ENCODE results near the gene AFF1.
A peak's percentile ranks its signal among the peaks of the same experiment; 100 is the strongest.

Gene AFF1

DNA sequence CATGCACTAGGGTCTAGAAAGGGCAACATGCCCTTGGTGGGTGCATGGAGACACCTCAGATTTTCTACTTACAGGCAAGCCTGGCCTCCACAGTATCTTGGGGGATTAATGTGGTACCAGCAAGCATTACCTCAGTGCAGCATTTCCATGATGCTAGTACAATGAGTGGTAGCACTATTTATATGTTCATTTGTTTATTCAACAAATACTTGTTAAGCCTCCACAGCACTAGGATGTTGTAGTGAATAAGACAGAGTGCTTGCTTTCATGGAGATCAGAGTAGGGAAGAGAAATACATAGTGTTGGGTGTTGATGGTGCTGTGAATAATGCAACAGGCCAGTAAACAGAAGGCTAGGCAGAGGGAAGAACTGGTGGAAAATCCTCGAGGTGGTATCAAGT, 152.2 kb downstream of the AFF1 start:
- no peak for DNase-seq

DNA sequence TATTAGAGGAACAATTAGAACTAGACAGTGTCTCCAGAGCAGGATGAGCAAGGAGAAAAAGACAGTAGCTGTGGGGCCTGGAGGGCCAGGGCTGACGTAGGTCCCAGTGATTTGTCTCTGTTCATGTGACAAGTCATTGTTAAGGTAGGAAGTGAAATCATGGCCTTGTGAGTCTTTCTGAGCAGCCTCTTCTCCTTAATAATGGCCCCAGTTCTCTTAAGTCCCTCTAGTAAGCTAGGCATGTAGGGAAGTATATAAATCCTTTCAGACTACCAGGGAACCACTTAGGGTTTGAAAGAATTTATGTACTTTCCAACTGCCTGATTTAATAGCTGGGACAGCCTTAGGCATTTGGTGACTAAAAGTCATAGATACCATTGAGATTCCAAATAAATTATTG, 152.6 kb downstream of the AFF1 start:
- no peak for DNase-seq

DNA sequence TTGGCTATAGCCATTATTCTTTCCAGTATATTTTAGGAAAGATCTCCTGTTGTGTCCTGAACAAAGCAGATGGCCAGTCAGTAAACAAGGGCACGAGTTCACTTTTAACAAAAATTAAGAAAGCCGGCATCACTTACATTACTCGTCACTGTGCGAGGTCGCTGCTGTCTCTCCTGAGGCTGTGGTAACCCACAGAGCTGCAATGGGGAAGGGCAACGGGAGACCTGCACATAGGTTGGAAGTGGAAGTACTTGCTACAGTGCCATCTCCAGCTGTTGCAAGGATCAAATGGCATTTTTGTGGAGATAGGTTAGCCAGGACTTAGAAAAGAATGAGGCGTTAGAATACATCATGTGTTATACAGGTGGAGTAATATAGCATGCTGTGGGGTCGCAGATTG, 153.4 kb downstream of the AFF1 start:
- no peak for DNase-seq

DNA sequence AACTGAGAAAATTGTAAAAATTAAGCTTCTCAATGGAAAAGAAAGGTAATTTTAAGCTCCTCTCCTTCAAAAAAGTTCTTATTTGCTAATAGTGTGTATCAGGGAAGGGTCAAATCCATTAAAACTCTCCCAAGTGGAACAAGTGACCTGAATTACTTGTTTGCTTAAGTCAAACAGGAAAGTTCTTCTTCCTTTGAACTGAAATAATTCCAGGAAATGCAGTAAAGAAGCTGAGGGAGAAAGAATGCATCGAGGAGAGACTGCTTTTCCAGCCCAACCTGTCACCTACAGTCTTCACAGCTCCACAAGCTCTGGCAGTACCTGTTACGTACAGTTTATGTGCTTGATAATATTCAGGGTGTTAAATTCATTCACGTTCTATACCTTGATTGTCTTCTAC, 154.6 kb downstream of the AFF1 start:
- no peak for DNase-seq

DNA sequence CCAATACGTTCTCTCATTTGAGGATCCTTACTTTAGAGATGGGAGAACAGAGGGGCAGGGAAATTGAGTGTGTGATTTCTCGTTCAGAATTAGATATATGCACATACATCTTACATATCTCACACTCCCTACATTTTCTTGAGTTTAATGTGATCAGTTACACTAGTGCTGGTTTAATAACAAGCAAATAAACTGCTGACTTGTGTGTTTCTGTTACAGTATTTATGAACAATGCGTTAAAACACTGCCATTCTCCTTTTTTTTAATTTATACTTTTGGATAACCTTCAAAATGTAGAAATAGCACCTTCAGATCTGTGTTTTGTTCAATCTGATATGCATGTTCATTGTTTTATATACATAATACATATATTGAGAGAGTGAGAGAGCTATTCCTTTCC, 155.5 kb downstream of the AFF1 start:
- no peak for DNase-seq

DNA sequence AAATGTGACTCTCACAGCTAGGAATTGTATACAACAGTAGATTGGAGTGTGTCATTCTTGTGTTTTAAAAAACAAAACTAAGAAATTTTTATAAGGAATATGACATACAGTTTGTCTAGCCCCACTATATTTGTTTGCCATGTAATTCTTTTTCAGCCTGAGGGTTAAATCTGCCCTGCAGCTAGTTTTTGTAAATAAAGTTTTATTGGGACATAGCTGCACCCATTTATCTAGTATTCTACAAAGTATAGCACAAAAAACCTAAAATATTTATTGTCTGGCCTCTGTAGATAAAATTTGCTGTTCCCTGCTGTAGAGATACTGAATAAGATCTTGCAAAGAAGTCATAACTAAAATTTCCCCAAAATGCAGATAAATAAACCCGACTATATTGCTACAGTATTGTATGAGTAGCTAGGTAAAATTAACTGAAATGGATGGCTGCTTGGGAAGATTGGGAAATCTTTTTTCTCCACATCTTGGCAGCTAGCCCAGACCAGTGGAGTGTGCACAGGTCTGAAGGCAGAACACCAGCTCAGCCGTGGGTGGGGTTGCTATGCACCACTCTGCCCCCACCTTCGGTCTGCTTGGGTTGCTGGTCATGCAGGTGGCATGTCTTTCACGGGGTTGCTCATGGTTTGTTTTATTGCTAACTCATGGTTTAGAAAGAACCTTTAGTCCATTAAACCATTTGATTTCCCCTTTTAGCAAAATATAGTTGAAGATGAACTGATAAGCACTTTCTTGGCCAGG, 157.8 kb downstream of the AFF1 start:
- no peak for DNase-seq

DNA sequence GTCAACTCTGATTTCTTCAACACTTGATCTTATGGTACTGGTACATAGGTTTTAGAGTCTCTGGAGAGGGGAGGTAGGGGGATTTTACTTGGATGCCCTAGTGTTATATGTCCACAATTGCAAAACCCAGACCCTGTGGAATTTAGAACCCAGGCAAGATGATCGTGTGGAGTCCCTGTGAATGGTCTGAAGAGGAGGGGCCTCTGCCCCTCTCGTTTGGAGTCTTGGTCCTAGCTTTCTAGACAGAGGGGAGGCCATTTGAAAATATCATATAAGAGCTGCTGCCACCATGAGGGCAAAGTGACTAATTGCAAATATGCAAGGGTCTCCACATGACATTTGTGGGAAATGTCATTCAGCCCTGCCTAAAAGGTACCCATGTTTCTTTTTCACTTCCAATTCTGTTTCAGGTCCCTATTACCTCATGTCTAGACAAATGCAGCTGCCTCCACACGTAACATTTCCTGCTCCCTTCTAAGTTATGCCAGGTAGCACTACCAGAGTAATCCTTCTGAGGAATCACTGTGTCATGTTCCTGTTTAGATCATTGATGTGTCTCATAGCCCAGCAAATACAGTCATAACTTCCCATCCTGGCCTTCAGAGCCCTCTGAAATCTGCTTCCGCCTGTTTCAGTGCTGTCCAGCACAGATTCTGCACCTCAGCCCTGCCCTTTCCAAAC, 158.8 kb downstream of the AFF1 start:
- DNase-seq, result peak; percentile 62

DNA sequence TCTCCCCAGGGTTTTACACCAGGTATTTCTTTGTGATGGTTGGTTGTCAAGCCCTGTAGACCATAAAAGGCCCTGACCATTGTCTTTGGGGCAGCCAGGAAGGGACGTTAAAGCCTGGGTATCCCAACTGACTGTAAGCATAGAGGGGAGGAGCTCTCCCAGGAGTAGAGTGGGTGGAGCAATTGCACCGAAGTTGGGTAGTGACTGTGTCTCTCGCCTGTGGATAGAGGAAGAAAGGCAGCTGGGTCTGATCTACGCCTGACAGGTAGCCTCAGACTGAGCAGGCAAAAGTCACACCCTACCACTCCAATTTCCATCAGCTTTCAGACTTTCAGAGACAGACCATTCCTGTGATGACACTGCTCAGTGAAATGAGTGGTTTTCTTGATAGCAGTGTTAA, 162.3 kb downstream of the AFF1 start:
- DNase-seq, result peak; percentile 54

DNA sequence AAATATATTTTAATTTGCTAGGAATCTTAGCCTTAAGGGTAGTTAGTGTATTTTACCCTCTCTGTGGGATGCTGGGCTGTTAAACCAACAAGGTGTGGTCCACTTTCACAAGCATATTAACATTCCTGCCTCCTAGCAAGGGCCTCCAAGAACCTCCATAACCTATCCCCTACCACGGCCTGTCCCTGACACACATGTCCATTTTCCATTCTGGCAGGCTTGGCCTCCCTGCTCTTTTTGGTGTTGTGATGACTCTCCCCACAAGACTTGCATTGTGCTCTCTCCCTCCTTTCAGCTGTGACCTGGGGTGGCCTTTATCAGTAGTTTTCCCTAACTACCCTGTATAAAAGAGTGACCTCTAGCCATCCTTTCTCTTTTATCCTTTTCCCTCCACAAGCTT, 165.4 kb downstream of the AFF1 start:
- DNase-seq, result no peak

DNA sequence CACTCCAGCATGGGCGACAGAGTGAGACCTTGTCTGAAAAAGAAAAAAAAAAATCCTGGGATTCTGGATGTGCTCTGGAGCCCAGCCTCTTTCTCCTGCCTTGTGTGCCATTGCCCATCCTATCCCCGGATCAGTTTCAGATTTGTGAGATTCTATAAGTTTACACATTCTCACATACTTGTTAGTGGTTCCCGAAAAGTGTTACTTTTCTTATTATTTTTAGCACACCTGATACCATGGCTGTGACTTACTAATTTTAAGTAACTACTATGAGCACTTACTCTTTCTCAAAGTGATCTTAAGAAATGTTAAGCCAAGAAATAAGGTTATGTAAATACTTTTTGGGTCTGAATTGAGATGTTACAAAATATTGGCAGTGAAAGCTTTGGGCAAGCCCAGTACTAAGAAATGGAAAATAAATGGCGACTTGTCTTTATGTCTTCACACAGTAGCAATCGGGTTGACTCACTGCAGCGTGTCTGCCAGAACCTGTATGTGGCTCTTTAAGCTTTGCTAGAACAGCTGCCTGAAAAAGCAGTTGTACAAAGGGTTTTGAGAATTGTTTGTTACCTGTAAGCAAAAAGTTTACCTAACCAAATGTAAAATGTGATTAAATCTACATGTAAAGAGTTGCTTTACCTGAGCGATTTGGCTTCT, 166.9 kb downstream of the AFF1 start:
- no peak for DNase-seq

DNA sequence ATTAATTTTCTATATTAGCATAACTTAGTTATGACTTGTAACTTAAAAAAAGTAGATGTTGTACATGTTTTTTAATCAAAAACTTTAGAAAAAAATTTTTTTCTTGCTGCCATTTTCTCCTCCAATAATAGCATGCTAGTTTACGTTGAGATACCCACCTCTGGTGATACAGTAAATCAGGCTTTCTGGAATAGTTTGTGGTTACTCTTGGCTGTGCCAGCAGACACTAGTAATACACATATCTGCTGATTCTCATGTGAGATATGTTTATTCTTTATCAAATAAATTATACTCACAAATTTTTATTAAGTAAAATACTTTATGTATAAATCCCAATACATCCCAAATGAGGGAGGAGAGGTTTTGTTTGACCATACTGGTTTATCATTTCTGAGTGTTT, 168.3 kb downstream of the AFF1 start:
- DNase-seq, result no peak

DNA sequence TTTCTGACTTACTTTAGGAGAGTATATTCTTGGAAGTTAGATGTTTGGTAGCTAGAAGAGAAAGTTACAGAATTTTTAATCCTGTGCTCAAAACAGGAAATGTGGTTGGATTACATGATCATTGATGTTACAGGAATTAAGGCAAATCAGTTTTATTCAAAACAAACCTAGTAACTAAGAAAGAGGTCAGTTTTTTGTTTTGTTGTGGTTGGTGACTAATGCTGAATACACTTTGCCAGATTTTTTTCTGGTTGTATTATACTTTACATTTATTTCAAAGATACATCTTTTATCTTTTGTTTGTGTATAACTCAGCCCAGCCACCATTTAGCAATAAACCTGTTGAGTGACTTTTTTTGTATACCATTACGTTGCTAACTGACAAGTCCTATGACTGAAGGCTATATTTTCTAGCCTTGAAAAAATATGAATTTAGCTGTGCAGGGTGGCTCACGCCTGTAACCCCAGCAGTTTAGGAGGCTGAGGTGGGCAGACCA, 168.9 kb downstream of the AFF1 start:
- DNase-seq, result peak; percentile 60

DNA sequence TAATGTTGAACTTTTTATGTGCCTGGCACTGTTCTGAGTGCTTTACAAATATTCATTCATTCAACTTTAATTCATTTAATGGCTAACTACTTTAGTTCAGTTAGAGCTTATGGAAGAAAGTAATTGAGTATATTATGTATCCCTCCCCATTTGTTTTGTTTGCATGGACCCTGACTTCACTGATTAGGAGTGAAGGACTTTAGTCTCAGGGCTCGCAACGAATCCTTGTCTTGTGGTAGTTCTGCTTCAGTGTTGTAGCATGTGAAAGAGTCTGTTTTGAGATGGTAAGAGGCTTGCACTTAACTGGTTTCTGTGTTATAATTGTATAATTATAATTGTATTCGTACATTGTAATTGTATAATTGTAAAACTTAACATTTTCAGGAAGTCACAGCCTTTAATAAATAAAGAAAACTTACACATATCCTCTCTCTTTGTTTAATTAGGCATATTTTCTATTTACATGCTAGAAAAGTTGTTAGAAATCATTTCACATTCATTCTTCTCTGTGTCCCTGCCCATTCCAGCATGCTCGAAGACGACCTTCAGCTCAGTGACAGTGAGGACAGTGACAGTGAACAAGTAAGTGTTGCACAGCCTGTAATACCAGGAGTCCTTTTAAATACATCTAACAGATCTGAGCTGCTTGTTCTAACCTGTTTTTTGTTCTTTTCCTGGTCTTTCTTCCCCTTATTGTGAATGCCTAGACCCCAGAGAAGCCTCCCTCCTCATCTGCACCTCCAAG, 170.5 kb downstream of the AFF1 start:
- DNase-seq, result no peak

DNA sequence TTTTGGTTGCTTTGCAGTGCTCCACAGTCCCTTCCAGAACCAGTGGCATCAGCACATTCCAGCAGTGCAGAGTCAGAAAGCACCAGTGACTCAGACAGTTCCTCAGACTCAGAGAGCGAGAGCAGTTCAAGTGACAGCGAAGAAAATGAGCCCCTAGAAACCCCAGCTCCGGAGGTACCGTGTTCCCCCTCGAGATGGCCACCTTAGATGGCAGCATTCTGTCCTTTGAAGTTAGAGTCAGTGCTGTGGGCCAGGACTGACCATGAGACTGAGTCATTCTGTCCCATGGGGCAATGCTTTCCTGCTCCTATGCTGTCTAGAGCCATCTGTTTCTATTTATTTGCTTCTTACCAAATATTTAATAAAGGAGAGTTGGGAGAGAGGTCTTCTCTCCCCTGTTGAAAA, 173.3 kb downstream of the AFF1 start:
- peak; percentile 56 for DNase-seq

DNA sequence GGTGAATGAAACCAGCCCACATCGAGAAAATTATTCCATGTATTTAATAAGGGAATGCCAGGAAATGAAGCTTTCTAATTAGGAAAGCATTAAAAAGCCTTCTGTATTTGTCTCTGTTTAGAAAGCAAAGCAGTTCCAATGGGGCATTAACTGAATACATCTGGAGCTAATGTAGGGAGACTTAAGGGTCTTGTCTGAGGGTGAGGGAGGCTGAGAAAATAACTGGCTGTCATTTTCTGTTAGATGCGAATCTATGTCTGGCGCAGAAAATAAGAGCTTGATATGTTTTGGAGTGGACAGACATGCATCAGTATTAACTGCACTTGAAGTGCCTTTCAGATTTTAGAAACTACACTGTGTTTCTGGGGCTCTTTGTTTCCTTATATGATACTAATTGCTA, 174.3 kb downstream of the AFF1 start:
- DNase-seq, result no peak

DNA sequence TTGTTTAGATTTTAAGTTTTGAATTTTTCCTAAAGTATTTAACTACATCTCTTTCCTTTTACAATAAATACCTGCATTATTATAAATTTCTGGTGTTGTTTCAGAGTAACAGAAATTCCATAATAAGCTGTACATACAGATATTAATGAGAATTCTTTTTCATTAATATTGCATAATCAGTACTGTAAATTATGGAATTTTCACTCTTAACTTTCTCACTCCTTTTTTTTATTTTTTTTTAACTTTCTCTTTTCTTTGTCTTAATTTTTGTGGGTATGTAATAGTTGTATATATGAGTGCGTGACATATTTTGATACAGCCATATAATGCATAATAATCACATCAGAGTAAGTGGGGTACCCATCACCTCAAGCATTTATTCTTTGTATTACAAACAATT, 175.1 kb downstream of the AFF1 start:
- no peak for DNase-seq

DNA sequence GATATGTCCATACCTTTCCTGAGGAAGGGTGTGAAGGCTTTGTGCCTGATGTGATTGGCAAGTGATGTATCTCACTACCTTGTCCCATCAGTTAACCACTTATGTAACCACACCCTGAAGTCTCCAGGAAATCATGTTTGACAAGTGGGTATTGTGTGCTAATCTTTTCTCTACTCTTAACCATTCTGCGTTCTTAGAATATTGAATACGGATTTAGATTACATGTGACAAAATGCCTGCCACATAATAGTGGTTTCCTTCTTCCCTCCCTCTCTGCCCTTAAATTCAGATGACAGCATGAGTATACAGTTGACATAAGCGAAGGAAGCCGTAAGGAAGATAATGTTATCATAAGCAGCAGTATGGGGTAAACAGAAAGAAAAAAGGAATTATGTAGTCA, 177.3 kb downstream of the AFF1 start:
- DNase-seq, result no peak

DNA sequence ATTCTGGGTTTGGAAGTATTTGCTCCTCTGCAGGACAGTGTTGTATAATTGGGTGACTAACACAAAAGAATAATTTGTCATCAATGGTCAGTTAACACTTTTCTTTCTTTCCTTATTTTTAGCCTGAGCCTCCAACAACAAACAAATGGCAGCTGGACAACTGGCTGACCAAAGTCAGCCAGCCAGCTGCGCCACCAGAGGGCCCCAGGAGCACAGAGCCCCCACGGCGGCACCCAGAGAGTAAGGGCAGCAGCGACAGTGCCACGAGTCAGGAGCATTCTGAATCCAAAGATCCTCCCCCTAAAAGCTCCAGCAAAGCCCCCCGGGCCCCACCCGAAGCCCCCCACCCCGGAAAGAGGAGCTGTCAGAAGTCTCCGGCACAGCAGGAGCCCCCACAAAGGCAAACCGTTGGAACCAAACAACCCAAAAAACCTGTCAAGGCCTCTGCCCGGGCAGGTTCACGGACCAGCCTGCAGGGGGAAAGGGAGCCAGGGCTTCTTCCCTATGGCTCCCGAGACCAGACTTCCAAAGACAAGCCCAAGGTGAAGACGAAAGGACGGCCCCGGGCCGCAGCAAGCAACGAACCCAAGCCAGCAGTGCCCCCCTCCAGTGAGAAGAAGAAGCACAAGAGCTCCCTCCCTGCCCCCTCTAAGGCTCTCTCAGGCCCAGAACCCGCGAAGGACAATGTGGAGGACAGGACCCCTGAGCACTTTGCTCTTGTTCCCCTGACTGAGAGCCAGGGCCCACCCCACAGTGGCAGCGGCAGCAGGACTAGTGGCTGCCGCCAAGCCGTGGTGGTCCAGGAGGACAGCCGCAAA, 179.6 kb downstream of the AFF1 start:
- DNase-seq, result no peak

DNA sequence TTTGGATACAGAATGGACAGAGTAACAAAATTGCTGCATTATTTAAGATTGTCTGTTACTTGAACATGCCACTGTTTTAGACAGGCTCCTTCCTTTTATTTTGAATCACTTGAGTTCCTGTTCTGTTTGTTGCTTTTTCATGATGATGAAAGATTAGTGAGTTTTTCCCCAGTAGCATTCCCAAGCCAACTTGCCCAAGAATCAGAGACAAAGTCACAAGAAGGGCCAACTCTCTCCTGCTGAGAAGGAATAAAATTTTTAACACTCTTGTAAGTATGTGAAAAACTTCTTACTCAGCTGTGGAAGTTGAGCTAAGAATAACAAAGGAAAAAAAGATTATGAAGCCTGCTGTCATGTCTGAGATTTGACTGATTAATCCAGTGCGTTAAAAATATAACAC, 181.4 kb downstream of the AFF1 start:
- DNase-seq, result no peak

DNA sequence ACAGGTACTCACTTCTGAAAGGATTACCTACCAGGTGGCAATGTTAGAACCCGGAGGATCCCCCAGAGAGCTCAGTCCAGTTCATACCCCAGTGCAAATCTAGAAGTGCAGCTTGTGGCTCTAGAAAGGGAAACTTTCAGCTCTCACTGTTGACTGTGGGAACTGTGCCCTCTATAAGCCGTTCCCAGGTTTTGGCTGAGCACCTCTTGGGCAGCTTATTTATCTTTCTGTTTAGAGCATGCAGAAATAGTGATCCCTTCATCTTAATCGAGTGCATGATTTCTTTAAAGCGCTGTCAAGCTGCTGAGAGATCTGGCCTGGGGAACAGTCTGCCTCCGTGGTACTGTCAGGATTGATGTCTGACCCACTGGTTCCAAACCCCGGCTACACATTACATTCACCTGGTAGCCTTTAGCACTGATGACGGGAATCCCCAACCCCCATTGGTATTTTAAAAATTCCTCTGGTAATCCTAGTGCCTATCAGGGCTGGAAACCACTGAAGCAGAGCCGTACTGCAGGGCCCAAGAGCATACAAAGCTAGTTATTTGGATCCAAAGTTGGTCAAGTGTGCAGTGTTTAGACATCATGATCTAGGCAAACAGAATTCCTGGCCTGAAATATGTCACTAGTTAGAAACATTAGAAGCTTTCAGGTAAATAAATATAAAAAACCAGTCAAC, 182.4 kb downstream of the AFF1 start:
- DNase-seq, result no peak

DNA sequence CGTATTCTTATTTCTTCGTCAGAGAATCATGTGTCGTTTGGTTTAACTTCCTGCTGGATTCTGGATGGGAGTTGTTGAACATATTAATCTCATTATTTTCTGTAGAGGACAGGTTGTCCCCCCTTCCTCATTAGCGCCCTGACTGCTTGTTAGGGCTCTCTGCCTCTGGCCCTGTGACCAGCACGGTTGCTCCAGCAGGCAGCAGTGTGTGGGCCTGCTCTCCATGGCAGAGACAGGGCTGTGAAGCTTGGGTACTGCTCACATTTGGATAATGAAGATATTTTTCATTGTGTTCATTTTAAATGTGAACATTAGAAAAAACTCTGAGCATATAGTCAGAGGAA, 182.9 kb downstream of the AFF1 start:
- no peak for DNase-seq

DNA sequence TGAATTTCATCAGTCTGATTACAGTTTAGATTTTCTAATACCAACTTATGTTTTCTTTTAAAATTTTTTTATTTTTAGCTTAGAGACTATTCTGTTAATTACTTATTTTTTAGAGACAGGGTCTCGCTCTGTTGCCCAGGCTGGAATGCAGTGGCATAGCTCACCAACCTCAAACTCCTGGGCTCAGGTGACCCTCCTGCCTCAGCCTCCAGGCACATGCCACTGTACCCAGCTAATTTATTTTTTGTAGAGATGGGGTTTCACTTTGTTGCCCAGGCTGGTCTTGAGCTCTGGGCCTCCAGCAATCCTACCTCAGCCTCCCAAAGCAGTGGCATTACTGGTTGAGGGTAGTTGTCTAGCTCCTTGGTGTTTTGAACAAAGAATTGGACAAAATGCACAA, 183.6 kb downstream of the AFF1 start:
- DNase-seq, result no peak
